Astrocyte (in vitro differentiated cells and primary cell): ENCODE data around the gene ARFGEF2. TPM values are rescaled to one million over a fixed set of nuclear protein-coding genes. Genes with fewer than 3 reads are reported as not detected.

Experiments
- DNase-seq: peaks from one replicate; pipeline ENCODE4 v3.0.0-alpha.2; 2010; ENCODE audit warnings: low read depth
- FAIRE-seq: peaks from 2 replicates; lab custom pipeline; 2011; peaks lifted over from hg19 to GRCh38; lab: Jason Lieb, UNC
- H2AFZ ChIP-seq: 2 replicates; pipeline ENCODE4 v1.6.0; 2012; ENCODE audit warnings: low read depth, low read length, inconsistent platforms
- H3K27ac ChIP-seq: 2 replicates; pipeline ENCODE4 v1.5.1; 2011; ENCODE audit warnings: low read depth, low read length, inconsistent platforms
- H3K27me3 ChIP-seq: 2 replicates; pipeline ENCODE4 v1.6.0; 2011; ENCODE audit warnings: low read length, inconsistent platforms; ENCODE audit not compliant: insufficient read depth
- H3K36me3 ChIP-seq: 2 replicates; pipeline ENCODE4 v1.5.1; 2011; ENCODE audit warnings: low read length, inconsistent platforms; ENCODE audit not compliant: insufficient read depth
- H3K4me1 ChIP-seq: 2 replicates; pipeline ENCODE4 v1.5.1; 2011; ENCODE audit warnings: low read length, inconsistent platforms; ENCODE audit not compliant: insufficient read depth
- H3K4me2 ChIP-seq: 2 replicates; pipeline ENCODE4 v1.6.0; 2012; ENCODE audit warnings: low read length, inconsistent platforms
- H3K4me3 ChIP-seq: 2 replicates; pipeline ENCODE4 v1.5.1; 2011; ENCODE audit warnings: low read depth, mild to moderate bottlenecking, low read length, inconsistent platforms; ENCODE audit not compliant: insufficient read depth
- H3K79me2 ChIP-seq: 2 replicates; pipeline ENCODE4 v1.6.0; 2012; ENCODE audit warnings: mild to moderate bottlenecking, low read length, inconsistent platforms; ENCODE audit not compliant: insufficient read depth
- H3K9ac ChIP-seq: 2 replicates; pipeline ENCODE4 v1.6.0; 2012; ENCODE audit warnings: mild to moderate bottlenecking, low read length, inconsistent platforms
- H3K9me3 ChIP-seq: 2 replicates; pipeline ENCODE4 v1.5.1; 2012; ENCODE audit warnings: low read depth, mild to moderate bottlenecking, low read length, inconsistent platforms; ENCODE audit not compliant: insufficient read depth
- H4K20me1 ChIP-seq: 2 replicates; pipeline ENCODE4 v1.6.0; 2012; ENCODE audit warnings: low read length, inconsistent platforms; ENCODE audit not compliant: insufficient read depth
- H3K27ac Mint-ChIP-seq: one replicate; pipeline ENCODE4 v1.8.0; 2021; ENCODE audit warnings: mild to moderate bottlenecking, mixed read lengths; ENCODE audit not compliant: unreplicated experiment
- H3K27me3 Mint-ChIP-seq: one replicate; pipeline ENCODE4 v1.8.0; 2021; ENCODE audit warnings: low read depth, mixed read lengths; ENCODE audit not compliant: unreplicated experiment
- H3K36me3 Mint-ChIP-seq: one replicate; pipeline ENCODE4 v1.8.0; 2021; ENCODE audit warnings: low read depth, mixed read lengths; ENCODE audit not compliant: unreplicated experiment
- H3K4me1 Mint-ChIP-seq: one replicate; pipeline ENCODE4 v1.8.0; 2021; ENCODE audit warnings: low read depth, mixed read lengths; ENCODE audit not compliant: unreplicated experiment
- H3K4me3 Mint-ChIP-seq: one replicate; pipeline ENCODE4 v1.8.0; 2021; ENCODE audit warnings: mild to moderate bottlenecking, moderate library complexity, mixed read lengths; ENCODE audit not compliant: unreplicated experiment
- H3K9me3 Mint-ChIP-seq: one replicate; pipeline ENCODE4 v1.8.0; 2021; ENCODE audit warnings: mild to moderate bottlenecking, mixed read lengths; ENCODE audit not compliant: unreplicated experiment
- CTCF ChIP-seq: IDR thresholded peaks from 2 replicates; pipeline ENCODE4 v1.5.1; 2011; ENCODE audit warnings: low read depth, mild to moderate bottlenecking, inconsistent platforms, low read length, moderate library complexity; ENCODE audit not compliant: insufficient read depth
- EZH2 ChIP-seq: IDR thresholded peaks from 2 replicates; pipeline ENCODE4 v1.6.1; 2012; ENCODE audit warnings: mild to moderate bottlenecking, low read length, inconsistent platforms; ENCODE audit not compliant: insufficient read depth
- total RNA-seq: library from RNA; stranded (reverse); gene quantifications from 2 replicates; pipeline ENCODE4 v1.2.1, GENCODE V29; 2021

ARFGEF2 gene
- total RNA-seq, 1 donor from 2014 or later, result 28.2 TPM

GRCh38 chr20:48956052-48956451 is 34.5 kb downstream of the ARFGEF2 start:
- no peak for FAIRE-seq
- H3K4me2 ChIP-seq, result no peak overlapping the region
- H3K9ac ChIP-seq, result no peak overlapping the region
- no peak overlapping the region for H3K27ac Mint-ChIP-seq
- no peaks in the 10 kb centered on the region for H3K9me3 ChIP-seq
- peaks cover 31% of the 10 kb centered on the region for H3K36me3 ChIP-seq
- peaks cover 5% of the 10 kb centered on the region for H4K20me1 ChIP-seq
- no peaks in the 10 kb centered on the region for H3K27me3 ChIP-seq
- H3K4me1 Mint-ChIP-seq, result peaks cover 9% of the 10 kb centered on the region
- TF ChIP-seq CTCF (no peak), EZH2 (no peak)
- H3K4me3 ChIP-seq, result no peak overlapping the region
- no peaks in the 10 kb centered on the region for H3K9me3 Mint-ChIP-seq
- DNase-seq, result no peak
- no peak overlapping the region for H2AFZ ChIP-seq
- no peak overlapping the region for H3K4me3 Mint-ChIP-seq
- H3K36me3 Mint-ChIP-seq, result peaks cover 19% of the 10 kb centered on the region
- H3K4me1 ChIP-seq, result no peaks in the 10 kb centered on the region
- no peak overlapping the region for H3K27ac ChIP-seq
- no peaks in the 10 kb centered on the region for H3K27me3 Mint-ChIP-seq
- H3K79me2 ChIP-seq, result no peaks in the 10 kb centered on the region

GRCh38 chr20:48957053-48957481 is 35.6 kb downstream of the ARFGEF2 start:
- Histone ChIP-seq H3K4me1 (no peaks in the 10 kb centered on the region), H3K9ac (no peak overlapping the region), H3K36me3 (peaks cover 24% of the 10 kb centered on the region), H2AFZ (no peak overlapping the region), H3K9me3 (no peaks in the 10 kb centered on the region), H3K79me2 (no peaks in the 10 kb centered on the region), H3K4me2 (no peak overlapping the region), H3K27me3 (no peaks in the 10 kb centered on the region), H3K4me3 (no peak overlapping the region), H3K27ac (no peak overlapping the region), H4K20me1 (peaks cover 5% of the 10 kb centered on the region)
- Mint-ChIP-seq H3K9me3 (no peaks in the 10 kb centered on the region), H3K4me3 (no peak overlapping the region), H3K27ac (no peak overlapping the region), H3K4me1 (peaks cover 9% of the 10 kb centered on the region), H3K27me3 (no peaks in the 10 kb centered on the region), H3K36me3 (peaks cover 19% of the 10 kb centered on the region)
- no peak for DNase-seq
- TF ChIP-seq EZH2 (no peak), CTCF (no peak)
- FAIRE-seq, result no peak

- peaks cover 9% of the 10 kb centered on the region for H3K4me1 Mint-ChIP-seq
Measured at GRCh38 chr20:48957533-48957932, 36.0 kb downstream of the ARFGEF2 start.

More at GRCh38 chr20:48957533-48957932, 36.0 kb downstream of the ARFGEF2 start:
- Mint-ChIP-seq H3K27me3 (no peaks in the 10 kb centered on the region), H3K4me3 (no peak overlapping the region), H3K9me3 (no peaks in the 10 kb centered on the region), H3K27ac (no peak overlapping the region), H3K36me3 (peaks cover 19% of the 10 kb centered on the region)
- Histone ChIP-seq H4K20me1 (peaks cover 5% of the 10 kb centered on the region), H3K4me2 (no peak overlapping the region), H3K27me3 (no peaks in the 10 kb centered on the region), H3K79me2 (no peaks in the 10 kb centered on the region), H3K27ac (no peak overlapping the region), H3K9me3 (no peaks in the 10 kb centered on the region), H3K4me3 (no peak overlapping the region), H3K9ac (no peak overlapping the region), H3K36me3 (peaks cover 26% of the 10 kb centered on the region), H3K4me1 (no peaks in the 10 kb centered on the region), H2AFZ (no peak overlapping the region)
- TF ChIP-seq CTCF (no peak), EZH2 (no peak)
- DNase-seq, result no peak
- FAIRE-seq, result no peak
